Mucosa of stomach (tissue), 1 donor: ENCODE results near the gene GNA15.

ENCODE experiments used
- H3K27me3 ChIP-seq: one replicate; pipeline ENCODE4 v1.7.0; 2013; ENCODE audit warnings: mild to moderate bottlenecking, low read length; ENCODE audit not compliant: control insufficient read depth, insufficient read depth
- H3K36me3 ChIP-seq: one replicate; pipeline ENCODE4 v1.7.0; 2013; ENCODE audit warnings: low read length; ENCODE audit not compliant: control insufficient read depth, insufficient read depth
- H3K4me1 ChIP-seq: one replicate; pipeline ENCODE4 v1.7.0; 2013; ENCODE audit warnings: mild to moderate bottlenecking, low read length; ENCODE audit not compliant: control insufficient read depth, insufficient read depth
- H3K4me3 ChIP-seq: one replicate; pipeline ENCODE4 v1.7.0; 2013; ENCODE audit warnings: low read length
- H3K9ac ChIP-seq: one replicate; pipeline ENCODE4 v1.7.0; 2013; ENCODE audit warnings: mild to moderate bottlenecking, low read length, moderate library complexity
- H3K9me3 ChIP-seq: one replicate; pipeline ENCODE4 v1.7.0; 2013; ENCODE audit warnings: mild to moderate bottlenecking, low read length, moderate library complexity; ENCODE audit not compliant: control insufficient read depth
- donor health status: Pancreatic carcinoma.

The GNA15 gene

GRCh38 chr19:3176715-3177501 lies 41.1 kb downstream of the GNA15 start:
- peaks cover 27% of the 10 kb centered on the region for H3K4me1 ChIP-seq
- no peaks in the 10 kb centered on the region for H3K27me3 ChIP-seq
- no peaks in the 10 kb centered on the region for H3K9me3 ChIP-seq
- peak overlapping the region; percentile 76 for H3K9ac ChIP-seq
- no peak overlapping the region for H3K4me3 ChIP-seq
- H3K36me3 ChIP-seq: no peaks in the 10 kb centered on the region

GRCh38 chr19:3178377-3178972 lies 42.6 kb downstream of the GNA15 start, which contains the start of gene S1PR4:
Gene S1PR4, plus strand, starts transcription at chr19:3178769. Its CDS starts 24 bp downstream, at chr19:3178793.
- Histone ChIP-seq H3K4me3 (no peak within 1 kb of the TSS), H3K4me1 (peaks cover 20% of the 10 kb centered on the region), H3K9me3 (no peaks in the 10 kb centered on the region), H3K9ac (peak within 1 kb of the TSS; percentile 28), H3K27me3 (no peaks in the 10 kb centered on the region), H3K36me3 (no peaks in the 10 kb centered on the region)

GRCh38 chr19:3178973-3179738 lies 43.3 kb downstream of the GNA15 start:
- H3K36me3 ChIP-seq: no peaks in the 10 kb centered on the region
- no peaks in the 10 kb centered on the region for H3K27me3 ChIP-seq
- H3K9me3 ChIP-seq: no peaks in the 10 kb centered on the region
- peak overlapping the region; percentile 28 for H3K9ac ChIP-seq
- no peak overlapping the region for H3K4me3 ChIP-seq
- peaks cover 20% of the 10 kb centered on the region for H3K4me1 ChIP-seq

- no peak overlapping the region for H3K4me3 ChIP-seq
Observed at GRCh38 chr19:3179739-3180293, 44.0 kb downstream of the GNA15 start.

GRCh38 chr19:3183721-3184641 lies 48.1 kb downstream of the GNA15 start:
- Histone ChIP-seq H3K9me3 (no peaks in the 10 kb centered on the region), H3K4me3 (no peak overlapping the region), H3K4me1 (peaks cover 31% of the 10 kb centered on the region), H3K27me3 (no peaks in the 10 kb centered on the region), H3K36me3 (no peaks in the 10 kb centered on the region), H3K9ac (no peak overlapping the region)

More at GRCh38 chr19:3179739-3180293, 44.0 kb downstream of the GNA15 start:
- Histone ChIP-seq H3K27me3 (no peaks in the 10 kb centered on the region), H3K36me3 (no peaks in the 10 kb centered on the region), H3K9me3 (no peaks in the 10 kb centered on the region), H3K9ac (peak overlapping the region; percentile 28), H3K4me1 (peaks cover 23% of the 10 kb centered on the region)

GRCh38 chr19:3184847-3185460 lies 49.1 kb downstream of the GNA15 start:
- no peaks in the 10 kb centered on the region for H3K9me3 ChIP-seq
- peak overlapping the region; percentile 19 for H3K9ac ChIP-seq
- H3K36me3 ChIP-seq: no peaks in the 10 kb centered on the region
- H3K4me3 ChIP-seq: peak overlapping the region; percentile 53
- H3K4me1 ChIP-seq: peaks cover 40% of the 10 kb centered on the region
- no peaks in the 10 kb centered on the region for H3K27me3 ChIP-seq

GRCh38 chr19:3185461-3186159 lies 49.8 kb downstream of the GNA15 start, which contains the start of gene NCLN:
Gene NCLN, plus strand, starts transcription at chr19:3185930. Its CDS starts 101 bp downstream, at chr19:3186031.
- Histone ChIP-seq H3K9ac (peak within 1 kb of the TSS; percentile 66), H3K4me3 (peak within 1 kb of the TSS; percentile 53), H3K36me3 (no peaks in the 10 kb centered on the region), H3K9me3 (no peaks in the 10 kb centered on the region), H3K27me3 (no peaks in the 10 kb centered on the region), H3K4me1 (peaks cover 40% of the 10 kb centered on the region)

- no peaks in the 10 kb centered on the region for H3K27me3 ChIP-seq
- H3K4me1 ChIP-seq: peaks cover 40% of the 10 kb centered on the region
- H3K4me3 ChIP-seq: peak overlapping the region; percentile 27
- H3K36me3 ChIP-seq: no peaks in the 10 kb centered on the region
- no peaks in the 10 kb centered on the region for H3K9me3 ChIP-seq
- H3K9ac ChIP-seq: peak overlapping the region; percentile 66
Observed at GRCh38 chr19:3186160-3186688, 50.4 kb downstream of the GNA15 start.

GRCh38 chr19:3186891-3187661 lies 51.2 kb downstream of the GNA15 start:
- Histone ChIP-seq H3K9ac (peak overlapping the region; percentile 66), H3K9me3 (no peaks in the 10 kb centered on the region), H3K36me3 (no peaks in the 10 kb centered on the region), H3K4me3 (peak overlapping the region; percentile 27), H3K27me3 (no peaks in the 10 kb centered on the region), H3K4me1 (peaks cover 40% of the 10 kb centered on the region)
